LNCAP (cell line): ENCODE results near the gene ZBTB3.

Experiments
- TF ChIP-seq, protein P1 (sequence below): fragments of 450-650 bp; IDR thresholded peaks from 2 replicates; pipeline ENCODE4 v1.5.1; 2017; ENCODE audit warnings: mild to moderate bottlenecking

ZBTB3 gene

DNA sequence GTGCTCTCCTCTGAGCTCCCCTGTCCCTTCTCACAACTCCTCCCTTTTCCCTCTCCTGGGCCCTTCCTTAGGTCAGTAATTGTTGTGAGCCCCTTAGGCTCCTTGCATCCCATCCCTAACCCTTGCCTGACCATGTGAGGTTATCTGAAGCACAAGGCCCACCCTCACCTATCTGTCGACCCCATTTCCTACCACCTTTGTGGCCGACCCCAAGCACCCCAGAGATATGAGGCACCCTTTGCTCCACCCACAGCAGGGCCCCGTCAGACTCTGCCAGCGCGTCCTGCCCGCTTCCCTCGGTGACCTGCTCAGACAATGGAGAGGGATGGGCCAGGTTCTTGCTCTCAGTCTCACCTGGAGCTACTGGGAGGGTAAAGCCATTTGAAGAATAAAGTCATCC is 45.2 kb downstream of the ZBTB3 start:
- TF ChIP-seq, protein P1, sequence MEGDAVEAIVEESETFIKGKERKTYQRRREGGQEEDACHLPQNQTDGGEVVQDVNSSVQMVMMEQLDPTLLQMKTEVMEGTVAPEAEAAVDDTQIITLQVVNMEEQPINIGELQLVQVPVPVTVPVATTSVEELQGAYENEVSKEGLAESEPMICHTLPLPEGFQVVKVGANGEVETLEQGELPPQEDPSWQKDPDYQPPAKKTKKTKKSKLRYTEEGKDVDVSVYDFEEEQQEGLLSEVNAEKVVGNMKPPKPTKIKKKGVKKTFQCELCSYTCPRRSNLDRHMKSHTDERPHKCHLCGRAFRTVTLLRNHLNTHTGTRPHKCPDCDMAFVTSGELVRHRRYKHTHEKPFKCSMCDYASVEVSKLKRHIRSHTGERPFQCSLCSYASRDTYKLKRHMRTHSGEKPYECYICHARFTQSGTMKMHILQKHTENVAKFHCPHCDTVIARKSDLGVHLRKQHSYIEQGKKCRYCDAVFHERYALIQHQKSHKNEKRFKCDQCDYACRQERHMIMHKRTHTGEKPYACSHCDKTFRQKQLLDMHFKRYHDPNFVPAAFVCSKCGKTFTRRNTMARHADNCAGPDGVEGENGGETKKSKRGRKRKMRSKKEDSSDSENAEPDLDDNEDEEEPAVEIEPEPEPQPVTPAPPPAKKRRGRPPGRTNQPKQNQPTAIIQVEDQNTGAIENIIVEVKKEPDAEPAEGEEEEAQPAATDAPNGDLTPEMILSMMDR, result no peak

DNA sequence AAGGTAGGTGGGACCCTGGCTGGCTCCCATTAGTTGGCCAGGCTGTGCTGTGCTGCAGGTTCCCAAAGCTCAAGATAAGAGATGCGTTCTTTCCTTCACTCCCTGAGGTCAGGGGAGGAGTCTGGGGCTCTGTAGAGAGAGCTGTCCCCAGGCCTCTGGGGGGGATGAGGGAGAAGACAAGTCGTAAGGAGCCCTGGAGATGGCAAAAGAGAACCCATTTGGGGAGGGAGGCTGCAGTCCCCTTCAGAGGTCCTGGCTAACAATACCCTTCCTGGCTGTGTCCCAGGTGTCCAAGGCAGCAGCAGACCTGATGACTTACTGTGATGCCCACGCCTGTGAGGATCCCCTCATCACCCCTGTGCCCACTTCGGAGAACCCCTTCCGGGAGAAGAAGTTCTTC is 45.6 kb downstream of the ZBTB3 start:
- TF ChIP-seq, protein P1, result no peak

DNA sequence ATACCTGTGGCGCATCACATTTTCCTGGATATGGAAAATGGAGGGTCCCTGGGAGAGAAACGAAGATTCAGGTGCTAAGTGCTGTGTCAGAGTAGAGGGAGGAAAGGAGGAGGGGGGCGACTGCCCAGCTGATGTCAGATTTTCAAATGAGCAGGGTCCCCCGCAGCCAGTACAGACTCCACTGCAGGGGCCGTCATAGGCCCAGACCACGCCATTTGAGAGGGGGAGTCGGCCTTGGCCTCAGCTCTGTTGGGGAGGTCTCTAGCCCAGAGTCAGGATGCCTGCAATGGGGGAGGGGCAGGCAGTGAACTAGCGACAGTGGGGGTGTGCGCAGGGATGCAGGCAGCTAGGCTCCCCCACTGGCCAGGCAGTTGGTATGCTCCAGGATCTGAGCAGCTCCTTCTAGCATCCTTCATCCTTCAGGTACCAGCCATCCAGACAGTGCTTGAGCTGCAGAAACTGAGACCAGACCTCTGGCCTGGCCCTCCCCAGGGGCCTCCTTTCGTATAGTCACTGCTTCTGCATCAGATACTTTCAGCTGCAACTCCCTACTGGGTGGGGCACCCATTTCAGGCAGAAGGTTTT is 46.6 kb downstream of the ZBTB3 start, which contains the start of the genes BSCL2 and GNG3:
TSS of gene BSCL2 (minus strand) at position 148 of the 585 bp plus-strand sequence. CDS start 229 bp downstream, outside the sequence.
TSS of gene GNG3 (plus strand) at position 400 of the 585 bp plus-strand sequence. CDS start 620 bp downstream, outside the sequence.
- TF ChIP-seq, protein P1, result no peak

DNA sequence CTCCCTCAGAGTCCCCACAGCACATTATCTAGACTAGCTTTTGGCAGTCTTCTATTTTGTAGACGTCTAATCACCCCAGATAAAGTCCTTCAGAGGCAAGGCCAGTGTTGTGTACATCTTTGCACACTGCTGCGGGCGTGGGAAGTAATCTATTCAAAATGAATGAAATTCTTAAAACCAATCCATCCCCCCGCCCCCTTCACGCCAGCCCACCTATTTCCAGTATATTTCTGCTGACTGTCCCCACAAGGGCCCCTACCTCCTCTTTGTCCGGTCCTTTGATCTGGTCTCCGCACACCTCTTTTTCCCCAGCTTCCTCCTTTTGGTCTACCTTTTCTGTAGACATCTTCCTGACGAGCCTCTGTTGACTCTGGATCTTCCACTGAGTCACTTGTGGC is 47.1 kb downstream of the ZBTB3 start:
- TF ChIP-seq, protein P1, result no peak

DNA sequence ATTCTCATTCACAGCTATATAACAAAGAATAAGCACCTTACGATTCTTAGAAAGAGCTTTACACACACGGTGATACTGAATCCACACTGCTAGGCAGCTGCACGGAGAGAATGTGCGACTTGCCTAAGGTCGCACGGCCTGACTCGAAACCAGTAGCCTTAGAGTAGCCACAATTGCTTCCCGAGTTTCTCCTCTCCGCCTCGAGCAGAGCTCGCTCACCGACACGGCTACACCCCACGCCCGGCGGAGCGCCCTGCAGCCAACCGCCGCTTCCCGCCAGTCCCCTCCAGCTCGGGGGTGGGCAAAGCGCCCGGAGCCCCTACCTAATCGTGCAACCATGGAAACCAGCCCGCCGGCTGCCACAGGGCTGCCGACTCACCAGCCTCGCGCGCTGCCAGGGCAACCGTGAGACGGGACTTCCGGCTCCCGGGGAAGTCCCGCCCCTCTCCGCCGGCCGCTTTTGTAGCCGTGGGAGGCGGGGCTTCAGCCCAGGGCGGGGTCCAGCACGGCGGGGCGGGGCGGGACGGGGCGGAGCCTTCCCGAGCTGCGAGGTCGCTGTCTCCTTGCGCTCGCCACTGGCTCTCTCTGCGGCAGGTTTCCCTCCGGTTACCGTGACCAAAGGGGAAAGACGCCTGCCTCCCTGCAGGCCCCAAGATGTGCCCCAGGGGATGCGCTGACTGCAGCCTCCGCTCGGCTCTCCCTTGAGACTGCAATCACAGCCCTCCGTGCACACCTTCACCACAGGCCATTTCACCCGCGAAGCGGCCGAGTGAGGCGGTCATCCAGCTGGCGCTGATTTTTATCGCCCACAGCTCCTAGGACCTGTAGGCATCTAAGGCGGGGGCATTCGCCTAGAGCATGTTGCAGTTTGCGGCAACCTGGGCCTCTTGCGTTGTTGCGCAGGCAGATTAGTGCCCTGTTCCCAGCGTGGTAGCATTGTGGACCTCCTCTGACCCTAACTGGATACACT is 47.8 kb downstream of the ZBTB3 start:
- TF ChIP-seq, protein P1, result no peak

DNA sequence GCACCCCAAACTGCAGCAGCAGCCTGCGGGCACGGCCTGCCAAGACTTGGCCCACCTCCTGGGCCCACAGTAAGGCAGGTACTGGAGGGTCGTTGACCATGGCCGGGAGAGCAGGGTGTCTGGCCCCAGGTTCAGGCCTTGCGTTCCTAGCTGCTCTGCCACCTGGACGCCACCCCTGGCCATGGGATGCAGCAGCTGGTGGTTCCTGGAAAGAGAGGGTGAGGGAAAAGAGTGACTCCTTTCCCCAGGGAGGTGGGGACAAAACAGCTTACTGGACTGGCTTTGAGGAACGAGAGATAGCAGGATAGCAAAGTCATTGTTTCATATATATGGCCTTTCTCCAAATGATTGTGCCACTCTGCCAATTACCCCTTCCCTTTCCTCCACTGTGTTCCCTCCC is 48.5 kb downstream of the ZBTB3 start:
- TF ChIP-seq, protein P1, result peak; percentile 30; the same call in 1 of the 2 replicates

DNA sequence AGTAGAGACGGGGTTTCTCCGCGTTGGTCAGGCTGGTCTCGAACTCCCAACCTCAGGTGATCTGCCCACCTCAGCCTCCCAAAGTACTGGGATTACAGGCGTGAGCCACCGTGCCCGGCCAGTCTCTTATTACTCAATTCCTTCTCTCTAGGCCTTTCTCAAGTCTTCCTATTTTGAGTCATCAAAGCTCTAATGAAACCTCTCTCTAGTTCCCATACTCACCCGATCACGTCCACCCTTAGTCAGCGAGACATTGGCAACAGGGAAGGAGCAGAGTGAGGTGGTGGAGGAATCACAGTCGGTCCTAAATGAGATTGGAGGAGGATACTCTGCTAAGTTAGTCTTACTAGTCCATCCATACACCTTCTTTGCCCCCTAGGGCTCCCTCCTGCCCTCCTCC is 51.7 kb downstream of the ZBTB3 start:
- TF ChIP-seq, protein P1, result no peak
